ENCODE data around the gene HGS. TPM values are rescaled to one million over a fixed set of nuclear protein-coding genes. Genes with fewer than 3 reads are reported as not detected.

HGS gene
- total and polyA plus RNA-seq, 2 of the 13 experiments (the other 11 are each of a cell fraction or from before 2014, with no cell fraction given): 73.3 to 78.1 TPM

- TF ChIP-seq ZBTB43 (CRISPR knock-in tag; conservative IDR thresholded peaks at IDR 0.05): peak; percentile 96
- TF ChIP-seq CREB1 (IDR thresholded peaks at IDR 0.05): peak; percentile 70
- TF ChIP-seq CREB1 (CRISPR knock-in tag; IDR thresholded peaks at IDR 0.05): no peak
- TF ChIP-seq HINFP (CRISPR knock-in tag; IDR thresholded peaks at IDR 0.05; ENCODE audit: low read depth): peak; percentile 93; the same call in 1 of the 2 replicates
- no peak for TF ChIP-seq TCF7L2 (IDR thresholded peaks at IDR 0.05; ENCODE audit: low read depth, low read length)
- TF ChIP-seq RCOR2 (CRISPR knock-in tag; IDR thresholded peaks at IDR 0.05): no peak; the same call in 1 of the 2 replicates
- peak; percentile 83 for TF ChIP-seq MIER2 (CRISPR knock-in tag; IDR thresholded peaks at IDR 0.05)
- no peak for TF ChIP-seq HNRNPH1 (optimal IDR thresholded peaks at IDR 0.05; ENCODE audit: low read depth, low read length)
- TF ChIP-seq SAP130 (CRISPR knock-in tag; IDR thresholded peaks at IDR 0.05; ENCODE audit: low read depth): peak; percentile 98
- TF ChIP-seq ATAD3A (CRISPR knock-in tag; IDR thresholded peaks at IDR 0.05): peak; percentile 62; the same call in 1 of the 2 replicates
- no peak for TF ChIP-seq ZNF569 (CRISPR knock-in tag; IDR thresholded peaks at IDR 0.05; ENCODE audit: borderline replicate concordance)
- TF ChIP-seq ZSCAN21 (CRISPR knock-in tag; IDR thresholded peaks at IDR 0.05; ENCODE audit: borderline replicate concordance): peak; percentile 99
- peak; percentile 80 for TF ChIP-seq CBFB (CRISPR knock-in tag; IDR thresholded peaks at IDR 0.05)
- no peak for TF ChIP-seq HHEX (CRISPR knock-in tag; IDR thresholded peaks at IDR 0.05)
- TF ChIP-seq MIXL1 (CRISPR knock-in tag; IDR thresholded peaks at IDR 0.05): peak; percentile 97
- TF ChIP-seq IRF2 (CRISPR knock-in tag; IDR thresholded peaks at IDR 0.05): peak; percentile 93
- TF ChIP-seq AHDC1 (CRISPR knock-in tag; IDR thresholded peaks at IDR 0.05; ENCODE audit: borderline replicate concordance): peak; percentile 66; the same call in 1 of the 2 replicates
- peak; percentile 90; the same call in 1 of the 2 replicates for TF ChIP-seq ZNF354B (CRISPR knock-in tag; IDR thresholded peaks at IDR 0.05)
- TF ChIP-seq PLSCR1 (CRISPR knock-in tag; IDR thresholded peaks at IDR 0.05; ENCODE audit: borderline replicate concordance): peak; percentile 96; the same call in 1 of the 2 replicates
- peak; percentile 80 for TF ChIP-seq ZNF136 (CRISPR knock-in tag; IDR thresholded peaks at IDR 0.05; ENCODE audit: low read depth)
- TF ChIP-seq ZNF720 (CRISPR knock-in tag; IDR thresholded peaks at IDR 0.05): peak; percentile 95; the same call in 1 of the 2 replicates
- peak; percentile 98 for TF ChIP-seq ZNF333 (CRISPR knock-in tag; IDR thresholded peaks at IDR 0.05; ENCODE audit: borderline replicate concordance)
Measured at GRCh38 chr17:81711814-81712467, 28.1 kb downstream of the HGS start, which contains the start of gene SLC25A10 (continued).
